HCT116 (cell line): Measurements from ENCODE around the gene MTARC2. TPM values are rescaled to one million over a fixed set of nuclear protein-coding genes. Genes with fewer than 3 reads are reported as not detected.

Experiments used
- ATAC-seq: fragments of 200-7000 bp; cut with Tn5 transposase; 2 replicates; pipeline ENCODE4 v1.9.1; 2020; ENCODE audit warnings: mild to moderate bottlenecking, moderate library complexity
- BruUV-seq: library from RNA; stranded (reverse); fragments of 400-500 nt; replicated peaks from 2 replicates; lab custom pipeline; 2021; lab: Mats Ljungman, UMichigan
- CTCF ChIA-PET: fragments of 300-600 bp; sonication (Branson Sonifier 250); formaldehyde crosslinking; loops from one replicate; lab custom pipeline; 2021; ENCODE audit warnings: antibody characterized with exemption; lab: Charles Lee
- POLR2A ChIA-PET: fragments of 300-600, 350-600 bp; sonication (Branson Sonifier 250); formaldehyde crosslinking; loops from one replicate; lab custom pipeline; 2021; ENCODE audit warnings: antibody characterized with exemption; lab: Charles Lee
- RAD21 ChIA-PET, 2 experiments: fragments of 300-600 bp; sonication (Branson Sonifier 250); formaldehyde crosslinking; loops; one replicate each; lab custom pipeline; 2023; ENCODE audit warnings: low total read pairs in 2 of 2; ENCODE audit not compliant: uncharacterized antibody in 2 of 2, unreplicated experiment in 2 of 2, low non-redundant PET in 1 of 2; lab: Charles Lee
- DNase-seq: peaks from one replicate; pipeline ENCODE4 v3.0.0-alpha.2; 2010; ENCODE audit warnings: low read depth, low spot score
- H2AFZ ChIP-seq: fragments of 200-600 bp; shearing (Covaris generic), sonication (generic); 2 replicates; pipeline ENCODE4 v1.6.1; 2017; ENCODE audit warnings: low read depth, mixed run types, mixed read lengths, antibody characterized with exemption, low read length; ENCODE audit not compliant: poor library complexity, severe bottlenecking
- H3K27ac ChIP-seq: 2 replicates; pipeline ENCODE4 v1.5.1; 2012; ENCODE audit warnings: low read depth, low read length
- H3K27me3 ChIP-seq: fragments of 200-600 bp; sonication (generic); 2 replicates; pipeline ENCODE4 v1.6.1; 2016; ENCODE audit warnings: mixed run types, low read length, mixed read lengths; ENCODE audit not compliant: insufficient read depth
- H3K36me3 ChIP-seq, 2 experiments: fragments of 200-500 bp in 1 of 2; fragments of 200-600 bp in 1 of 2; sonication (Bioruptor generic) in 1 of 2; sonication (generic) in 1 of 2; 2 replicates each; pipeline versions ENCODE4 v1.5.1 to v1.6.1; 2014 to 2016; ENCODE audit warnings: low read length in 2 of 2, inconsistent platforms in 1 of 2, mixed read lengths in 1 of 2, mixed run types in 1 of 2; ENCODE audit not compliant: insufficient read depth in 2 of 2, control insufficient read depth in 1 of 2
- H3K4me1 ChIP-seq, 2 experiments: fragments of 200-600 bp in 1 of 2; sonication (generic) in 1 of 2; 2 replicates each; pipeline versions ENCODE4 v1.5.1 to v1.6.1; 2012 to 2017; ENCODE audit warnings: low read length in 2 of 2, inconsistent platforms in 1 of 2, mild to moderate bottlenecking in 1 of 2, mixed read lengths in 1 of 2, mixed run types in 1 of 2, moderate library complexity in 1 of 2; ENCODE audit not compliant: insufficient read depth in 2 of 2, control insufficient read depth in 1 of 2
- H3K4me2 ChIP-seq: fragments of 200-600 bp; sonication (generic); 2 replicates; pipeline ENCODE4 v1.6.1; 2017; ENCODE audit warnings: mixed run types, low read length, mixed read lengths
- H3K4me3 ChIP-seq, 2 experiments: fragments of 200-600 bp in 1 of 2; sonication (generic) in 1 of 2; replicated peaks in 1 of 2; 2 replicates each; pipeline ENCODE4 v1.5.1; 2011 to 2016; ENCODE audit warnings: low read length in 2 of 2, control low read depth in 1 of 2, low read depth in 1 of 2, mild to moderate bottlenecking in 1 of 2, mixed read lengths in 1 of 2, mixed run types in 1 of 2
- H3K79me2 ChIP-seq: fragments of 200-600 bp; sonication (generic); 2 replicates; pipeline ENCODE4 v1.6.1; 2017; ENCODE audit warnings: mild to moderate bottlenecking, mixed run types, low read length, moderate library complexity, mixed read lengths; ENCODE audit not compliant: insufficient read depth
- H3K9ac ChIP-seq: fragments of 200-600 bp; sonication (generic); 2 replicates; pipeline ENCODE4 v1.6.1; 2016; ENCODE audit warnings: low read length, mixed read lengths
- H3K9me2 ChIP-seq: fragments of 200-600 bp; sonication (generic), shearing (Covaris generic); 2 replicates; pipeline ENCODE4 v1.6.1; 2017; ENCODE audit warnings: mixed run types, mild to moderate bottlenecking, moderate library complexity; ENCODE audit not compliant: insufficient read depth
- H3K9me3 ChIP-seq, 2 experiments: fragments of 200-500 bp in 1 of 2; fragments of 200-600 bp in 1 of 2; sonication (Bioruptor generic) in 1 of 2; sonication (generic) in 1 of 2; 2 replicates each; pipeline ENCODE4 v1.6.1; 2014 to 2017; ENCODE audit warnings: low read length in 2 of 2, mixed read lengths in 2 of 2, inconsistent platforms in 1 of 2, low read depth in 1 of 2, mild to moderate bottlenecking in 1 of 2, mixed run types in 1 of 2, moderate library complexity in 1 of 2; ENCODE audit not compliant: control insufficient read depth in 1 of 2, insufficient read depth in 1 of 2
- H4K20me1 ChIP-seq: fragments of 200-600 bp; sonication (generic), shearing (Covaris generic); 2 replicates; pipeline ENCODE4 v1.6.1; 2017; ENCODE audit warnings: mixed run types, mild to moderate bottlenecking, moderate library complexity; ENCODE audit not compliant: insufficient read depth
- ATF3 ChIP-seq: IDR thresholded peaks from 2 replicates; pipeline ENCODE4 v1.6.1; 2012
- ELF1 ChIP-seq: IDR thresholded peaks from 2 replicates; pipeline ENCODE4 v1.6.1; 2012; ENCODE audit warnings: low read depth, borderline replicate concordance
- MAX ChIP-seq: IDR thresholded peaks from 2 replicates; pipeline ENCODE4 v1.6.1; 2012
- POLR2A ChIP-seq: IDR thresholded peaks from 2 replicates; pipeline ENCODE4 v1.7.0; 2011; ENCODE audit warnings: borderline replicate concordance; ENCODE audit not compliant: insufficient read depth, insufficient read length; ENCODE audit errors: extremely low read depth
- POLR2AphosphoS5 ChIP-seq: IDR thresholded peaks from 2 replicates; pipeline ENCODE4 v1.6.1; 2011; ENCODE audit warnings: mild to moderate bottlenecking, low read depth, low read length, moderate library complexity
- REST ChIP-seq: IDR thresholded peaks from 2 replicates; pipeline ENCODE4 v1.6.1; 2012; ENCODE audit warnings: low read depth
- SP1 ChIP-seq: IDR thresholded peaks from 2 replicates; pipeline ENCODE4 v1.6.1; 2012; ENCODE audit warnings: low read depth
- TCF7L2 ChIP-seq: IDR thresholded peaks from 2 replicates; pipeline ENCODE4 v1.7.0; 2011; ENCODE audit warnings: borderline replicate concordance, inconsistent platforms; ENCODE audit not compliant: insufficient read depth, insufficient read length; ENCODE audit errors: extremely low read depth
- ZFX ChIP-seq: fragments of 450-650 bp; IDR thresholded peaks from 2 replicates; pipeline ENCODE4 v1.6.1; 2017
- intact Hi-C: fragments of 100-400 bp; cut with micrococcal nuclease; formaldehyde crosslinking; loops from 2 replicates; pipeline ENCODE4 v1.10.0; 2022
- total RNA-seq: library from RNA; stranded (reverse); gene quantifications from one replicate; pipeline ENCODE4 v1.2.1, GENCODE V29; 2021; ENCODE audit not compliant: unreplicated experiment

Gene MTARC2
- total RNA-seq, 1 experiment from 2014 or later: 16.6 TPM

- Histone ChIP-seq H3K79me2 (no peaks in the 10 kb centered on the region), H3K9me2 (no peaks in the 10 kb centered on the region; the same call in 1 of the 2 replicates), H3K27me3 (no peaks in the 10 kb centered on the region), H3K9ac (no peak overlapping the region), H3K36me3 (no peaks in the 10 kb centered on the region), H3K4me1 (no peaks in the 10 kb centered on the region), H4K20me1 (no peaks in the 10 kb centered on the region), H3K9me3 (no peaks in the 10 kb centered on the region), H3K4me2 (no peak overlapping the region), H2AFZ (no peak overlapping the region), H3K27ac (no peak overlapping the region), H3K4me3 (no peak overlapping the region)
- DNase-seq: no peak
- intact Hi-C loops: no loop called here
- ChIA-PET POLR2A (no interaction called here), RAD21 (no interaction called here), CTCF (no interaction called here)
- no TSS peak for BruUV-seq
- TF ChIP-seq MAX: no peak
- no peak for TF ChIP-seq POLR2A
- no peak for TF ChIP-seq ZFX
- TF ChIP-seq REST: no peak
- TF ChIP-seq POLR2AphosphoS5: no peak
- no peak for TF ChIP-seq TCF7L2
- TF ChIP-seq ATF3: no peak
- no peak for TF ChIP-seq ELF1
- no peak for TF ChIP-seq SP1
- no peak for ATAC-seq
Observed at GRCh38 chr1:220825819-220826551, 77.9 kb downstream of the MTARC2 start.
